Esophagus muscularis mucosa (tissue), 4 donors: Measurements from ENCODE around the gene STARD9. TPM values are rescaled to one million over a fixed set of nuclear protein-coding genes. Genes with fewer than 3 reads are reported as not detected.
A peak's percentile ranks its signal among the peaks of the same experiment; 100 is the strongest.

Source experiments
- DNase-seq: peaks from one replicate; pipeline ENCODE4 v3.0.0-alpha.2; 2017; ENCODE audit errors: extremely low spot score
- H3K27ac ChIP-seq, 4 donors: fragments of 200-600 bp; sonication (generic); replicated peaks in 1 of 4; 1 replicate in 3 of 4; 2 replicates in 1 of 4; pipeline ENCODE4 v1.5.1; 2016 to 2019; ENCODE audit warnings: mild to moderate bottlenecking in 1 of 4
- H3K27me3 ChIP-seq, 4 donors: fragments of 200-600 bp; sonication (generic); one replicate each; pipeline versions ENCODE4 v1.5.1 to v1.6.0; 2016 to 2019
- H3K36me3 ChIP-seq, 4 donors: fragments of 200-600 bp; sonication (generic); one replicate each; pipeline ENCODE4 v1.5.1; 2016 to 2019
- H3K4me1 ChIP-seq, 4 donors: fragments of 200-600 bp; sonication (generic); one replicate each; pipeline ENCODE4 v1.5.1; 2016 to 2019
- H3K4me3 ChIP-seq, 4 donors: fragments of 200-600 bp; sonication (generic); 1 replicate in 2 of 4; 2 replicates in 2 of 4; pipeline ENCODE4 v1.5.1; 2016 to 2019; ENCODE audit warnings: mild to moderate bottlenecking in 4 of 4, moderate library complexity in 1 of 4
- H3K9me3 ChIP-seq, 4 donors: fragments of 200-600 bp; sonication (generic); 1 replicate in 3 of 4; 2 replicates in 1 of 4; pipeline ENCODE4 v1.5.1; 2016 to 2019
- EP300 ChIP-seq: sonication (generic); formaldehyde crosslinking; IDR thresholded peaks from one replicate; pipeline ENCODE4 v1.6.1; 2017; ENCODE audit warnings: antibody characterized with exemption
- POLR2A ChIP-seq: fragments of 450-650 bp; IDR thresholded peaks from one replicate; pipeline ENCODE4 v1.6.1; 2017; ENCODE audit warnings: antibody characterized with exemption, moderate library complexity, mild to moderate bottlenecking, low read depth
- POLR2AphosphoS5 ChIP-seq, 2 donors: sonication (generic); formaldehyde crosslinking; IDR thresholded peaks; one replicate each; pipeline ENCODE4 v1.6.1; 2017; ENCODE audit warnings: antibody characterized with exemption in 2 of 2
- WGBS: methylation state at CpG from one replicate; pipeline ENCODE4 v1.1.5; 2018; 5-methylcytosine and 5-hydroxymethylcytosine counted together
- intact Hi-C: fragments of 100-400 bp; cut with DNase I; formaldehyde crosslinking; loops from one replicate; pipeline ENCODE4 v1.15.1; 2023
- total RNA-seq, 4 donors: library from RNA; depleted of rRNA; stranded (reverse); fragments of >200 nt; gene quantifications; one replicate each; pipeline versions ENCODE4 v1.1.0 to v1.2.1, GENCODE V29; 2016
- TF ChIP-seq, protein P1 (sequence below), 3 experiments: fragments of 200-600 bp in 2 of 3; fragments of 450-650 bp in 1 of 3; sonication (generic) in 2 of 3; IDR thresholded peaks; one replicate each; pipeline ENCODE4 v1.5.1; 2017 to 2019; ENCODE audit warnings: antibody characterized with exemption in 3 of 3, mild to moderate bottlenecking in 2 of 3, moderate library complexity in 1 of 3

STARD9 gene
- total RNA-seq, 4 donors from 2014 or later: 14.2 to 46.9 (median 33.3) TPM

DNA sequence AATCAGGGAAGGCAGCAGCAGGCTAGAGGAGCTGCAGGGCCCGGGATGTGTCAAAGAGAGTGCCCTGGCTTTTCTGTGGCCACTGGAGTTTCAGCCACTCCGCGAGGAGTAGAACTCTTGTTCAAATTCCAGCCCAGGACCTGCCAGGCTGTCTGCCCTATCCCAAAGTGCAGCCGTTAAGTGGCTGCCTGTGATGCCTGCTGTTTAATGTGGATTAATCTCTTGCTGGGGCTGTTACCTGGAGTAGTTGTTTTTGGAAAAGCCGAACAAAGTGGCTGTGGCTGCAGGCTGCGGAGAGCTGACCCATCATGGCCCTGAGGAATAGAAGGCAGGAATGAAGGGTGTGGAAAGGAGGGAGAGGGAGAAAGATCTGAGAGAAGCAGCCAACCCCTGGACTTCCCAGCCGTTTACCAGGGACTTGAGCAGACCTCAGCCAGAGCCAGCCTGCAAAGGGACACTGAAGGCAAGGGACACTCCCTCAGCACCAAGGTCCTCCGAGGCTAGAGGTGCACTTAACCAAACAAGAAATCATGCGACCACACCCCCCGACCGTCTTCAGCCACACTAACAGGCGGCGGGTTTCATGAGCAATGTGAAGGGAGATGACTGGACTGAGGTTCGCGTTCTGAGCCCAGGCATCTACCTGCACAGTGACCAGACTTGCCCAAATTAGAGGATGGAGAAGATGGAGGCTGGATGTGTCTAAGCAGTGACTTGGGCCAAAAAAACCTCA is 156.9 kb downstream of the STARD9 start:
- Histone ChIP-seq H3K9me3 (no peaks in the 10 kb centered on the region), H3K27me3 (no peaks in the 10 kb centered on the region), H3K4me1 (peaks cover 16 to 45% (median 35%) of the 10 kb centered on the region in 4 donors), H3K4me3 (no peak overlapping the region), H3K27ac (no peak overlapping the region), H3K36me3 (peaks cover 31 to 83% (median 74%) of the 10 kb centered on the region in 4 donors)
- intact Hi-C loops: loop anchor here (10.0 kb wide), 1 partner anchor 193 kb away; the partner anchor contains the start of gene TTBK2
- TF ChIP-seq EP300 (no peak), POLR2A (no peak), POLR2AphosphoS5 (IDR thresholded peaks at IDR 0.05) (no peak)
- TF ChIP-seq, protein P1, sequence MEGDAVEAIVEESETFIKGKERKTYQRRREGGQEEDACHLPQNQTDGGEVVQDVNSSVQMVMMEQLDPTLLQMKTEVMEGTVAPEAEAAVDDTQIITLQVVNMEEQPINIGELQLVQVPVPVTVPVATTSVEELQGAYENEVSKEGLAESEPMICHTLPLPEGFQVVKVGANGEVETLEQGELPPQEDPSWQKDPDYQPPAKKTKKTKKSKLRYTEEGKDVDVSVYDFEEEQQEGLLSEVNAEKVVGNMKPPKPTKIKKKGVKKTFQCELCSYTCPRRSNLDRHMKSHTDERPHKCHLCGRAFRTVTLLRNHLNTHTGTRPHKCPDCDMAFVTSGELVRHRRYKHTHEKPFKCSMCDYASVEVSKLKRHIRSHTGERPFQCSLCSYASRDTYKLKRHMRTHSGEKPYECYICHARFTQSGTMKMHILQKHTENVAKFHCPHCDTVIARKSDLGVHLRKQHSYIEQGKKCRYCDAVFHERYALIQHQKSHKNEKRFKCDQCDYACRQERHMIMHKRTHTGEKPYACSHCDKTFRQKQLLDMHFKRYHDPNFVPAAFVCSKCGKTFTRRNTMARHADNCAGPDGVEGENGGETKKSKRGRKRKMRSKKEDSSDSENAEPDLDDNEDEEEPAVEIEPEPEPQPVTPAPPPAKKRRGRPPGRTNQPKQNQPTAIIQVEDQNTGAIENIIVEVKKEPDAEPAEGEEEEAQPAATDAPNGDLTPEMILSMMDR (IDR thresholded peaks at IDR 0.05): no peak
- WGBS: 81% methylated on average over 15 of the region's 15 CpGs
- DNase-seq: no peak

DNA sequence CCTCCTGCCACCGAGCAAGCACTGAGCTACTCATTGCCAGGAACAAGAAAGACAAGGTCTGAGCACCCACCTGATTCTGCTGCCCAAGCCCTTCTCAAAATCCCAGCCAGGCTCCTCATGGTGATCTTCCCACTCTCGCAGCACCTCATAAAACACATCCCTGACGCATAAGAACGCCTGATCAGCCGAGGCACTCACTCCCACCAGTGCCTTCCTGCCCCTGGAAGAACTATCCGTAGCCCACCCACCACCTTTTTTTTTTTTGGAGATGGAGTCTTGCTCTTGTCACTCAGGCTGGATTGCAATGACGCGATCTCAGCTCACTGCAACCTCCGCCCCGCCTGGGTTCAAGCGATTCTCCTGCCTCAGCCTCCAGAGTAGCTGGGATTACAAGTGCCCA is 157.6 kb downstream of the STARD9 start:
- Histone ChIP-seq H3K4me3 (no peak overlapping the region), H3K4me1 (peaks cover 22 to 45% (median 35%) of the 10 kb centered on the region in 4 donors), H3K36me3 (peaks cover 29 to 76% (median 66%) of the 10 kb centered on the region in 4 donors), H3K9me3 (no peaks in the 10 kb centered on the region), H3K27ac (no peak overlapping the region), H3K27me3 (no peaks in the 10 kb centered on the region)
- TF ChIP-seq POLR2A: no peak
- TF ChIP-seq EP300: no peak
- no peak for TF ChIP-seq POLR2AphosphoS5 (IDR thresholded peaks at IDR 0.05)
- TF ChIP-seq, protein P1 (IDR thresholded peaks at IDR 0.05): no peak
- intact Hi-C loops: loop anchor here (10.0 kb wide), 1 partner anchor 192 kb away; the partner anchor contains the start of gene TTBK2
- WGBS: 89% methylated on average over 11 of the region's 11 CpGs
- DNase-seq: no peak

DNA sequence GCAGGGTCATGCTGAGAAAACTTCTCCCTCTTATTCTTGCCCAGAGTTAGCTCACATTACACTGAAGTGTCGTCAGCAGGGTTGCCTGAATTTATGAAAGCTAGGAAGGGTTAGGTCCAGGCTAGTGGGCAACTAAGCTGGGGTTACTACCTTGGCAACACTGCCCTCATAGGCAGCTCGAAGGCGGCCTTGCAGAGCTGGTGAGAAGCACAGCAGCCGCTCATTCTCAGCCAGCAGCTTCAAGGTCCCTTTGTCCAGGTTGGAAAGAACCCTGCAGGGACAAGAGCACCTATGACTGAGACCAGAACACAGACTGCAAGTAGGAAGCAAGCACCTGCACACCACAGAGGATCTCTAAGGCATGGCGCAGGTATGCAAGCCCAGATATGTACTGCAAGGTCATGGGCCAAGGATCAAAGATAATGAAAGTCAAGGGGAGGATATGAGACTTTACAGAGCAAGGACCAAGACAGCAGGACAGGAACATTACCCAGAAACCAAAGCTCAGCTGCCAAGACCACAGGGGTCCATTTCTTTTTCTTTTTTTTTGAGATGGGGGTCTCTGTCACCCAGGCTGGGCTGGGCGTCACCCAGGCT is 158.8 kb downstream of the STARD9 start:
- H3K36me3 ChIP-seq: peaks cover 20 to 64% (median 54%) of the 10 kb centered on the region in 4 donors

DNA sequence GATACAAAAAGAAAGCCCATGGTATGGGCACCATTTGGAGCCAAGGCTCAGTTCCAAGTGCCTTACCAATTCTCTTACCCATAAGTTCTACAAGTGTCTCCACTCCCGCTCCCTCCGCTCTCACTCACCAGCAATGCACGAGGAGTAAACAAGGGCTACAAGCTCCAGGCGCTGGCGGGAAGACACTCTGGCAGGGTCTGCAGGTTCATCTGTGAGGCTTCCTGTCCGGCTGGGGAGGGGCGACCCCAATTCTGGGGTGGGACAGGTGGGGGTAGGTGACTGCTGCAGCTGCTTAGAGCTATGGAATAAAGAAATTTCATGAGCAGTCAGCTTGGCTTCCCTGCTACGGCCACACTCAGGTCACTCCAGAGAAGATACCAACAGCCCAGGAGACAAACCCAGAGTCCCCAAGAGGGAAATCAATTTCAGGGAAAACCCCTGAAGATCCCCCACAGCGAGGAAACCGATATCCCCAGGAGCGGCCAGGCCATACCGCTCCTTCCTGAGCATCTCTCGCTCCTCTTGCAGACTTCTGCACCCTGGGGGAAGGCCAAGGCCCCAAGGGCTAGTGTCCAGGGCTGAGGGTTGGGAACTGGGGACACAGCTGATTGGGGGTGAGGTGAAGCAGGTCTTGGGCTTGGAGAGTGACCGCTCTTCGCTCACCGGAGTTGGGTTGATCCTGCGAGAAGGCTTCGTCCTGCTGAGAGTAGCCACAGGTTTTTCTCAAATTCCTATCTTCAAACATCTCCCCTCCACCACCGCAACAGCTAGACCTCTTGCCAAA is 160.2 kb downstream of the STARD9 start:
- no peak for TF ChIP-seq POLR2AphosphoS5 (IDR thresholded peaks at IDR 0.05)
- TF ChIP-seq EP300: no peak
- no peak for TF ChIP-seq POLR2A
- TF ChIP-seq, protein P1 (IDR thresholded peaks at IDR 0.05): no peak
- Histone ChIP-seq H3K36me3 (peaks cover 18 to 50% (median 40%) of the 10 kb centered on the region in 4 donors), H3K27ac (peak overlapping the region; percentile 89 to 93 (median 92)), H3K9me3 (no peaks in the 10 kb centered on the region), H3K4me3 (peak overlapping the region; percentile 69 to 92 (median 86)), H3K27me3 (no peaks in the 10 kb centered on the region), H3K4me1 (peaks cover 22 to 40% (median 29%) of the 10 kb centered on the region in 4 donors)
- intact Hi-C loops: loop anchor here (10.0 kb wide), 1 partner anchor 189 kb away; the partner anchor contains the start of gene TTBK2
- WGBS: 69% methylated on average over 8 of the region's 19 CpGs
- DNase-seq: no peak

More for the DNA sequence above, 158.8 kb downstream of the STARD9 start:
- Histone ChIP-seq H3K27ac (no peak overlapping the region), H3K4me1 (peaks cover 22 to 40% (median 29%) of the 10 kb centered on the region in 4 donors), H3K27me3 (no peaks in the 10 kb centered on the region), H3K9me3 (no peaks in the 10 kb centered on the region), H3K4me3 (no peak overlapping the region)
- intact Hi-C loops: loop anchor here (10.0 kb wide), 1 partner anchor 191 kb away; the partner anchor contains the start of gene TTBK2
- DNase-seq: no peak
- TF ChIP-seq POLR2A: no peak
- TF ChIP-seq, protein P1 (IDR thresholded peaks at IDR 0.05): no peak
- no peak for TF ChIP-seq POLR2AphosphoS5 (IDR thresholded peaks at IDR 0.05)
- no peak for TF ChIP-seq EP300
- 99% methylated on average over 4 of the region's 6 CpGs for WGBS
